ENCODE measurements around the gene MMP1. TPM values are rescaled to one million over a fixed set of nuclear protein-coding genes. Genes with fewer than 3 reads are reported as not detected.

MMP1 gene
- total RNA-seq, 1 donor from 2014 or later = not detected

Other genes starting within 250 kb of the MMP1 start
- gene MMP20, start 172.8 kb downstream of the MMP1 start, total RNA-seq = not detected in 2 replicates
- gene MMP27, start 92.4 kb downstream of the MMP1 start, total RNA-seq = not detected in 2 replicates
- gene MMP8, start 73.2 kb downstream of the MMP1 start, total RNA-seq = not detected in 2 replicates
- not detected in 2 replicates for gene MMP10, start 17.5 kb downstream of the MMP1 start, total RNA-seq
- not detected in 2 replicates for gene MMP3, start 45.4 kb upstream of the MMP1 start, total RNA-seq
- not detected in 2 replicates for gene MMP12, start 76.8 kb upstream of the MMP1 start, total RNA-seq
- not detected in 2 replicates for gene MMP13, start 157.6 kb upstream of the MMP1 start, total RNA-seq